Measurements from ENCODE around the gene ITPKA. TPM values are rescaled to one million over a fixed set of nuclear protein-coding genes. Genes with fewer than 3 reads are reported as not detected.
A peak's percentile ranks its signal among the peaks of the same experiment; 100 is the strongest.

ITPKA gene
- total and polyA plus RNA-seq, 4 donors, result 0.29 to 8.1 (median 0.38) TPM

GRCh38 chr15:41494922-41495735 is 1.5 kb downstream of the ITPKA start:
- DNase-seq, result no peak
- intact Hi-C loops (cut with DNase I), result loop anchor here in 1 of 2 donors (5.0 kb wide), 1 partner anchor 78 kb away; the partner anchor contains the start of gene RTF1
- Histone ChIP-seq H3K27me3 (ENCODE audit: control insufficient read depth in 1 of 2, insufficient read depth in 2 of 2, low read length in 1 of 2) (no peaks in the 10 kb centered on the region), H3K4me3 (ENCODE audit: low read length in 2 of 2) (no peak overlapping the region), H3K36me3 (ENCODE audit: control insufficient read depth in 1 of 2, insufficient read depth in 2 of 2, low read length in 1 of 2) (no peaks in the 10 kb centered on the region), H3K4me1 (ENCODE audit: control insufficient read depth in 1 of 2, insufficient read depth in 2 of 2, low read length in 2 of 2) (no peaks in the 10 kb centered on the region), H3K27ac (ENCODE audit: low read depth in 1 of 2, low read length in 2 of 2) (no peak overlapping the region), H3K9me3 (ENCODE audit: control insufficient read depth, low read length) (no peaks in the 10 kb centered on the region)
- peak; percentile 7 for ATAC-seq (ENCODE audit: low FRiP score)
- WGBS, 2 donors, result 13 to 17% methylated on average over 46 to 60 of the region's 60 CpGs

- no peaks in the 10 kb centered on the region for H3K9me3 ChIP-seq (ENCODE audit: control insufficient read depth, low read length)
- no peaks in the 10 kb centered on the region for H3K4me1 ChIP-seq (ENCODE audit: control insufficient read depth in 1 of 2, insufficient read depth in 2 of 2, low read length in 2 of 2)
- intact Hi-C loops (cut with DNase I), result no loop called here
- ATAC-seq (ENCODE audit: low FRiP score) (peak; percentile 4), DNase-seq (no peak)
- H3K27ac ChIP-seq (ENCODE audit: low read depth in 1 of 2, low read length in 2 of 2), result no peak overlapping the region
- 74 to 76% methylated on average over 56 to 59 of the region's 59 CpGs for WGBS, 2 donors
- H3K27me3 ChIP-seq (ENCODE audit: control insufficient read depth in 1 of 2, insufficient read depth in 2 of 2, low read length in 1 of 2), result no peaks in the 10 kb centered on the region
- no peak overlapping the region for H3K4me3 ChIP-seq (ENCODE audit: low read length in 2 of 2)
- no peaks in the 10 kb centered on the region for H3K36me3 ChIP-seq (ENCODE audit: control insufficient read depth in 1 of 2, insufficient read depth in 2 of 2, low read length in 1 of 2)
These were observed 2.3 kb downstream of the ITPKA start for GRCh38 chr15:41495736-41496599.

GRCh38 chr15:41498657-41499056 is 5.0 kb downstream of the ITPKA start:
- no peaks in the 10 kb centered on the region for H3K27me3 ChIP-seq (ENCODE audit: control insufficient read depth in 1 of 2, insufficient read depth in 2 of 2, low read length in 1 of 2)

GRCh38 chr15:41499109-41499851 is 5.6 kb downstream of the ITPKA start:
- intact Hi-C loops (cut with DNase I), result no loop called here
- no peaks in the 10 kb centered on the region for H3K9me3 ChIP-seq (ENCODE audit: control insufficient read depth, low read length)
- no peaks in the 10 kb centered on the region for H3K27me3 ChIP-seq (ENCODE audit: control insufficient read depth in 1 of 2, insufficient read depth in 2 of 2, low read length in 1 of 2)
- no peaks in the 10 kb centered on the region for H3K4me1 ChIP-seq (ENCODE audit: control insufficient read depth in 1 of 2, insufficient read depth in 2 of 2, low read length in 2 of 2)
- H3K27ac ChIP-seq (ENCODE audit: low read depth in 1 of 2, low read length in 2 of 2), result no peak overlapping the region
- H3K4me3 ChIP-seq (ENCODE audit: low read length in 2 of 2), result no peak overlapping the region
- ATAC-seq (ENCODE audit: low FRiP score) (no peak), DNase-seq (no peak)
- H3K36me3 ChIP-seq (ENCODE audit: control insufficient read depth in 1 of 2, insufficient read depth in 2 of 2, low read length in 1 of 2), result no peaks in the 10 kb centered on the region
- 89 to 92% methylated on average over 6 of the region's 6 CpGs for WGBS, 2 donors

More at GRCh38 chr15:41498657-41499056, 5.0 kb downstream of the ITPKA start:
- Histone ChIP-seq H3K9me3 (ENCODE audit: control insufficient read depth, low read length) (no peaks in the 10 kb centered on the region), H3K27ac (ENCODE audit: low read depth in 1 of 2, low read length in 2 of 2) (no peak overlapping the region), H3K4me1 (ENCODE audit: control insufficient read depth in 1 of 2, insufficient read depth in 2 of 2, low read length in 2 of 2) (no peaks in the 10 kb centered on the region), H3K36me3 (ENCODE audit: control insufficient read depth in 1 of 2, insufficient read depth in 2 of 2, low read length in 1 of 2) (no peaks in the 10 kb centered on the region), H3K4me3 (ENCODE audit: low read length in 2 of 2) (no peak overlapping the region)
- DNase-seq, result no peak
- intact Hi-C loops (cut with DNase I), result no loop called here
- 84 to 89% methylated on average over 2 of the region's 2 CpGs for WGBS, 2 donors
- ATAC-seq (ENCODE audit: low FRiP score), result no peak

- peak; percentile 21 for ATAC-seq (ENCODE audit: low FRiP score)
- H3K27me3 ChIP-seq (ENCODE audit: control insufficient read depth in 1 of 2, insufficient read depth in 2 of 2, low read length in 1 of 2), result no peaks in the 10 kb centered on the region
These were observed 7.7 kb downstream of the ITPKA start for GRCh38 chr15:41501191-41501917.

GRCh38 chr15:41501931-41502794 is 8.5 kb downstream of the ITPKA start:
- H3K27me3 ChIP-seq (ENCODE audit: control insufficient read depth in 1 of 2, insufficient read depth in 2 of 2, low read length in 1 of 2), result no peaks in the 10 kb centered on the region
- H3K4me1 ChIP-seq (ENCODE audit: control insufficient read depth in 1 of 2, insufficient read depth in 2 of 2, low read length in 2 of 2), result no peaks in the 10 kb centered on the region
- DNase-seq (no peak), ATAC-seq (ENCODE audit: low FRiP score) (peak; percentile 44)
- H3K27ac ChIP-seq (ENCODE audit: low read depth in 1 of 2, low read length in 2 of 2), result no peak overlapping the region
- H3K36me3 ChIP-seq (ENCODE audit: control insufficient read depth in 1 of 2, insufficient read depth in 2 of 2, low read length in 1 of 2), result no peaks in the 10 kb centered on the region
- no peak overlapping the region for H3K4me3 ChIP-seq (ENCODE audit: low read length in 2 of 2)
- WGBS, 2 donors, result 5 to 6% methylated on average over 53 to 64 of the region's 64 CpGs
- intact Hi-C loops (cut with DNase I), result no loop called here
- no peaks in the 10 kb centered on the region for H3K9me3 ChIP-seq (ENCODE audit: control insufficient read depth, low read length)

More at GRCh38 chr15:41501191-41501917, 7.7 kb downstream of the ITPKA start:
- H3K4me1 ChIP-seq (ENCODE audit: control insufficient read depth in 1 of 2, insufficient read depth in 2 of 2, low read length in 2 of 2), result no peaks in the 10 kb centered on the region
- H3K27ac ChIP-seq (ENCODE audit: low read depth in 1 of 2, low read length in 2 of 2), result no peak overlapping the region
- intact Hi-C loops (cut with DNase I), result no loop called here
- no peak overlapping the region for H3K4me3 ChIP-seq (ENCODE audit: low read length in 2 of 2)
- 11 to 13% methylated on average over 52 to 56 of the region's 56 CpGs for WGBS, 2 donors
- H3K36me3 ChIP-seq (ENCODE audit: control insufficient read depth in 1 of 2, insufficient read depth in 2 of 2, low read length in 1 of 2), result no peaks in the 10 kb centered on the region
- H3K9me3 ChIP-seq (ENCODE audit: control insufficient read depth, low read length), result no peaks in the 10 kb centered on the region
- no peak for DNase-seq

GRCh38 chr15:41502795-41503668 is 9.4 kb downstream of the ITPKA start:
- Histone ChIP-seq H3K4me1 (ENCODE audit: control insufficient read depth in 1 of 2, insufficient read depth in 2 of 2, low read length in 2 of 2) (no peaks in the 10 kb centered on the region), H3K27me3 (ENCODE audit: control insufficient read depth in 1 of 2, insufficient read depth in 2 of 2, low read length in 1 of 2) (no peaks in the 10 kb centered on the region), H3K36me3 (ENCODE audit: control insufficient read depth in 1 of 2, insufficient read depth in 2 of 2, low read length in 1 of 2) (no peaks in the 10 kb centered on the region), H3K9me3 (ENCODE audit: control insufficient read depth, low read length) (no peaks in the 10 kb centered on the region), H3K27ac (ENCODE audit: low read depth in 1 of 2, low read length in 2 of 2) (no peak overlapping the region), H3K4me3 (ENCODE audit: low read length in 2 of 2) (no peak overlapping the region)
- WGBS, 2 donors, result 31% methylated on average over 43 to 54 of the region's 54 CpGs
- intact Hi-C loops (cut with DNase I), result no loop called here
- ATAC-seq (ENCODE audit: low FRiP score), result no peak
- DNase-seq, result no peak

All from aorta (tissue), 5 donors.